Activated CD8-positive, alpha-beta memory T cell treated with anti-CD3 and anti-CD28 coated beads, Interleukin-2, amount 50 U/mL, for 24 hours (primary cell): ENCODE measurements around the gene MOCS1.

Experiments used
- DNase-seq: peaks from one replicate; pipeline ENCODE4 v3.0.0-alpha.2; 2020; ENCODE audit errors: extremely low read depth

MOCS1 gene

DNA sequence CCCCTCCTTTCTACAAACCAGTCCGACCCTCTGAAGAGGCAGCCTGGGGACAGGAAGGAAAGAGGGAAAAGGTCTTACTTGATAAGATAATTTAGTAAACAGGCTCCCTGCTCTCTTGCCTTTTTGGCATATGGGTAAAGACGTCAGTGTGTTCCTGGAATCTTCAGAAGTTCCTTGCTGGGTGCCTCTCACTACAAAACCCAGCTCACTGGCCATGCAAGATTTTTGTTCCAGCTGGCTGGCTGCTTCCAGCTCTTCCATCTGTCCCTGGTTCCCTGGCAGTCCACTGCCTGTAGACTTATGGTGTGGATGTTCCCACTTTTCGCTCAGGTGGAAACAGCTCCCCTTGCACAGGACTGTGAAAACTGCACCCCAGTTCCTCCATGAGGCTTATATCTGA lies 57.4 kb downstream of the MOCS1 start:
- no peak for DNase-seq

DNA sequence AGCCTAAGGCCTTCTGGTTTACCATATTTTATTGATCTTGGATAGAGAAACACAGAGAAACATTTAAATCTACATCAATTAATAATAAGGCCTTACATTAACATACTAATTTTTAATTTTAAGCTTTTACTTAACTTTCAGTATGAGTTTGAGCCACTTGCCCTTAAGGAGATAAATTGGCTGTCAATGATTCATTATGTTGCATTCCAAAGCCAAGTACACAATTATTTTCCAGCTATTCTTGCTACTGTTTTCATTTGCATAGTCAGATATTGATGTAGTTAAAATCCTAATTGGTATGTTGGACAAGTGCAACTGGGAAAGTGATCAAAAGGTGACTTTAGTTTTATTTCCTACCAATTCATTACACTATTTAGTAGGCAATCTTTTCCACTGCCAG lies 58.2 kb downstream of the MOCS1 start:
- DNase-seq = no peak

DNA sequence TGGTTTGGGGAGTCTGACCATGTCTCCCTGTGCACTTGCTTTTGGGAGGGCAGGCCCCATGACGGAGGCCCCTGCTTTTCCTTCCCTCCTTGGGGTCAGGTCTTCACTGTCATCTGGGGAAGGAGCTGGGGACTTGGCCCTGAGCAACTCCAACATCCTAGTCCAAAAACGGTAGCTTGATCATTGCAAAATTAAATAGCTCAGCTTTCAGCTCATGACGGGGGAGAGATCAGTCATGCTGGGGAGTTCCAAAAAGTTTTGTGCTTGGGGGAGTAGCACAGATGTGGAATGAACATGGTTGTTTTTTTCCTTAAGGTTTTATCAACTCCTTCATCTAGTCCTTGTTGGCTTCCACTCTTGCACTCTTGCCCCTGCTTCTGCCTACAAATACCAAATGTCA lies 60.8 kb downstream of the MOCS1 start:
- no peak for DNase-seq

DNA sequence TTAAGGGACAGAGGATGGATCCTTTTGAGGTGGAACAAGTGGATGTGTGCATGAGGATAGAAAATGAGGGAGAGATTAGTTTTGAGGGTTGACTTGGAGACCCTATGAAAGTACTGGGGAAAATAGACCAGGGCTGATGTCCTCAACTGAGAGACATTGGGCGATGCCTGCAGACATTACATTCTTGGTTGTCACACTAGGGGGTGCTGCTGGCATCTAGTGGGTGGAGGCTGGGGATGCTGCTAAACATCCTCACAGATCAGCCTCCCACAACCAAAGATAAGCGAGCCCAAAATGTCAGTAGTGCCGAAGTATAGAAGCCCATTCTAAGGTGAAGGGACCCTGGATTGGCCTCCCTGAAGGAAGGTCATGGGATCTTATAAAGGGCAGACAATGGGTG lies 63.3 kb downstream of the MOCS1 start:
- no peak for DNase-seq

DNA sequence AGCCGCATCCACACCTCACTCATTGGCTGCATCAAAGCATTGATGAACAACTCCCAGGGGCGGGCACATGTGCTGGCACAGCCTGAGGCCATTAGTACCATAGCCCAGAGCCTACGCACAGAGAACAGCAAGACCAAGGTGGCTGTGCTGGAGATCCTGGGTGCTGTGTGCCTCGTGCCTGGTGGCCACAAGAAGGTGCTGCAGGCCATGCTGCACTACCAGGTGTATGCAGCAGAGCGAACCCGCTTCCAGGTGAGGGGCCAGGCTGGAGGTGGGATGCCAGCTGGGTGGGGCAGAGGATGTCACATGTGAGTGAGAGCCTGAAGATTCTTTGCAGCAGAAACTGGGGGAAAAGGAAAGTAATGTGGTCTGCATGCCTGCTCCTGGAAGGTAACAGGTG lies 66.7 kb downstream of the MOCS1 start:
- DNase-seq = no peak

DNA sequence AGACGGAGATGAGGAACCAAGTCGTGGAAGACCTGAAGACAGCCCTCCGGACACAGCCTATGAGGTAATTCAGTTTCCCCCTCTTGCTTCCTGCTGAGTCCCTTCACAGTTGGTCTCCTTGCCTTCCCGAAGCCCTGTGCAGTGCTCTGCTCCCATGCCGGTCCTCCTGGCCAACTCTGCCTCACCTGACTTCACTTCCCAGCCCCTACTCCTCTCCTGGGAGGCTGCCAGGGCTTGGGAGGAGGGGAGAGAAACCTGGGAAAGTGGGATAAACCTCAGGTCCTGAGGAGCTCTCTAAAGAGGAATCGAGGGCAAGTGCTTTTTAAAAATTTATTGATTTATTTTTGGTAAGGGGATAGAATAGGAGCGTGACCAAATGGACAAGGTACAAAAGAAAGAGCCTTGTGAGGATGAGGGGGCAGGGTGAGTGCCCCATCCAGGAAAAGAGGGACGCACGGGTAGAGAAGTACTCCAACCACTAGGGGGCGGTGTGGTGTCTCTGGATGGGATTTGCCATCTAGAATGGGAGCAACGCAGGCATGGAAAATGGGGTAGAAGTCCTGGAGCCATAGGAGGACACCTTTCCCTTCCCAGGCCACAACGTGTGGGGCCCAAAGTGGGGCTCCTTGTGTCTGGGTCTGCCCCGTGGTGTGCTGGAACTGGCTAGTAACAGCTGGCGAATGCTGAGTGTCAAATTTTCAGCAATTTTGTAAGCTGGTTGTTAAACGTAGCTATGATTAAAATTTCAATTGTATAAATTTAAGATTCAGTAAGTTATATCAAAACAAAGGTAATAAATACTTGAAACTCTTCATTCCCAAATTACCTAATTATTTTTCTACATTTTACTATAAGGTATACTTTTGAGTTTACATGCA lies 69.0 kb downstream of the MOCS1 start:
- DNase-seq = peak; percentile 6

DNA sequence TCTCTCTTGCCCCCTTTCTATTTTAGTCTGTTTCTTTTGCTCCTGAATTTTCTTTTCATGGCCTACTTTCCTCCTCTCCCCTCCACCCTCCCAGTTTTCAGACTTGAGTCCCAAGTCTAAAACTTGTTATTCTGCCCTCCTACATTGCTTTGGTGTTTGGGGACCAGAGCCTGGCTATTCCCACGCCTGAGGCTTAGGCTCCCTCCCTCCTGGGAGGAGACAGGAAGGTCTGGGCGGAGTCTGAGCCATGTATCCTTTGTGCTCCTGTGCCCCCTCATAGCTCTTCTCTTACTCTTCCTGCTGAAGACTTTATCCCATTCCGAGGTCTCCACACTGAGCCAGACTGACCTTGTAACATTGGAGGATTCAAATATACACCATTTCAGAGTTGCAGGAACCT lies 72.6 kb downstream of the MOCS1 start:
- DNase-seq = no peak

DNA sequence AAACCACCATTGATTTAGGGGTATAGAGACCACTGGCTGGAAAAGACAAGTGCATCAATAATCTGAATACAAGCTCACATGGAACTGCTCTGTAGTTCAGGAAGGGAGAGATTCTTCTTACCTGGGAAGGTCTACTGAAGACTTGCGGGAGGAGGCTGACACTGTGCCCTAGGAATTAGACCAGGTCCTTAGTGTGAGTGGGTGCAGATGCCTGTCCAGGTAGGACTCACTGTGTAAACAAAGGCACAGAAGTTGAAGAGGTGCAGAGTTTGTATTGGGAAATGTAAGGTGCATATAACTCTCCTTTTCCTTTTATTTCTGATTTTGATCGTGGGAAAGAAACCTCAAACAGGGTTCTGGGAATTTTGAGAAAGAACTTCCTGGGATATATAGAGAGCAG lies 75.2 kb downstream of the MOCS1 start:
- DNase-seq = no peak

DNA sequence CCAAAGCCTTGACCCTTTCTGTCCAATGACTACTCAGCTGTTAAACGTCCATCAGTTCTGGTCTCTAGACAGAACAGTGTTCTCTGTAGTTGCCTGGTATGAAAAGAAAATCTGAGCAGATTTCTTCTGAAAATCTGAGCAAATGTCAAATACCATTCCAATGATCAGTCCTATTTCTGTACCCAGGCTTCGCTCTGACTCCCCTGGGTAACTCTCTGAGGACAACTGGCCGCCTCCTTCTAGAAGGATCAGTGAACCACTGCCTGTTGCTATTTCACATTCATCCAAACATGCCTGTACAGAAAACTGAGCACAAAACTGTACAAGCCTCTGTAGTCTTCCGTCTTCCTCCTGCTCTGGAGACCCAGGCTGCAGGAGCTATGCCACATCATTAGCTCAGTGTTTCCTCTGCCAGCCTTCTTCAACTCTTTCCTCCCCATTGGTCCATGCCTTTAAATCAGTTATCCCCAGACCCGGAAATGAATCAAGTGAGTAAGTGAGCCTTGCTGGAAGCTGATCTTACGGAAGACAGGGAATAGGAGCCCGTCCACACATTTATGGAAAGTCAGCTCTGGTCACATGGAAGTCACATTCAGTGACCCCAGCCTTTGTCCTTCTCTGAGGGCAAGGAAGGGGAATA lies 78.8 kb downstream of the MOCS1 start:
- no peak for DNase-seq
